ENCODE results near the gene TESK2.

DNA sequence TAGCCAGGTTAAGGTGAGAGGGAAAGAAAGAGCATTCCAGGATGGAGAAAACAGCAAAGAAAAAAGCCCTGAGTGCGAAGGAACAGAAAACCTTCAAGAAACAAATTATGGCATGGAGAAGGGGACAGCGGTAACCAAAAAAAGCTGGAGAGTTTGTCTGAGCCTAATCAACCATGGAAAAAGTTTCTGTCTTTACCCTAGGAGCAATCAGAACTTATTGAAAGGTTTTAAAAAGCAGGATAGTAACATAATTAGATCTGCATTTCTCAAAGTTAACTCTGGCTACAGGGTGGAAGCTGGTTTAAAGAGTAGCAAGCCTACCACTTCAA, 190.3 kb downstream of the TESK2 start:
- no peak for TF ChIP-seq ZNF565 (CRISPR knock-in tag; conservative IDR thresholded peaks at IDR 0.05; ENCODE audit: low read depth)
- TF ChIP-seq, protein P1, sequence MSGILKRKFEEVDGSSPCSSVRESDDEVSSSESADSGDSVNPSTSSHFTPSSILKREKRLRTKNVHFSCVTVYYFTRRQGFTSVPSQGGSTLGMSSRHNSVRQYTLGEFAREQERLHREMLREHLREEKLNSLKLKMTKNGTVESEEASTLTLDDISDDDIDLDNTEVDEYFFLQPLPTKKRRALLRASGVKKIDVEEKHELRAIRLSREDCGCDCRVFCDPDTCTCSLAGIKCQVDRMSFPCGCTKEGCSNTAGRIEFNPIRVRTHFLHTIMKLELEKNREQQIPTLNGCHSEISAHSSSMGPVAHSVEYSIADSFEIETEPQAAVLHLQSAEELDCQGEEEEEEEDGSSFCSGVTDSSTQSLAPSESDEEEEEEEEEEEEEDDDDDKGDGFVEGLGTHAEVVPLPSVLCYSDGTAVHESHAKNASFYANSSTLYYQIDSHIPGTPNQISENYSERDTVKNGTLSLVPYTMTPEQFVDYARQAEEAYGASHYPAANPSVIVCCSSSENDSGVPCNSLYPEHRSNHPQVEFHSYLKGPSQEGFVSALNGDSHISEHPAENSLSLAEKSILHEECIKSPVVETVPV (CRISPR knock-in tag; IDR thresholded peaks at IDR 0.05) = no peak
- no peak for TF ChIP-seq BACH2 (CRISPR knock-in tag; IDR thresholded peaks at IDR 0.05; ENCODE audit: borderline replicate concordance)
- TF ChIP-seq ZNF8 (CRISPR knock-in tag; IDR thresholded peaks at IDR 0.05) = no peak
- TF ChIP-seq TCF4 (CRISPR knock-in tag; IDR thresholded peaks at IDR 0.05; ENCODE audit: borderline replicate concordance) = no peak
- no peak for TF ChIP-seq ARNTL (CRISPR knock-in tag; IDR thresholded peaks at IDR 0.05; ENCODE audit: borderline replicate concordance, low read depth)
- no peak for TF ChIP-seq ZC3H10 (CRISPR knock-in tag; IDR thresholded peaks at IDR 0.05)
- TF ChIP-seq, protein P2, sequence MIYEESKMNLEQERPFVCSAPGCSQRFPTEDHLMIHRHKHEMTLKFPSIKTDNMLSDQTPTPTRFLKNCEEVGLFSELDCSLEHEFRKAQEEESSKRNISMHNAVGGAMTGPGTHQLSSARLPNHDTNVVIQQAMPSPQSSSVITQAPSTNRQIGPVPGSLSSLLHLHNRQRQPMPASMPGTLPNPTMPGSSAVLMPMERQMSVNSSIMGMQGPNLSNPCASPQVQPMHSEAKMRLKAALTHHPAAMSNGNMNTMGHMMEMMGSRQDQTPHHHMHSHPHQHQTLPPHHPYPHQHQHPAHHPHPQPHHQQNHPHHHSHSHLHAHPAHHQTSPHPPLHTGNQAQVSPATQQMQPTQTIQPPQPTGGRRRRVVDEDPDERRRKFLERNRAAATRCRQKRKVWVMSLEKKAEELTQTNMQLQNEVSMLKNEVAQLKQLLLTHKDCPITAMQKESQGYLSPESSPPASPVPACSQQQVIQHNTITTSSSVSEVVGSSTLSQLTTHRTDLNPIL (CRISPR knock-in tag; IDR thresholded peaks at IDR 0.05; ENCODE audit: low read depth) = no peak
- TF ChIP-seq GLIS3 (CRISPR knock-in tag; IDR thresholded peaks at IDR 0.05) = no peak
- TF ChIP-seq PATZ1 (CRISPR knock-in tag; IDR thresholded peaks at IDR 0.05; ENCODE audit: borderline replicate concordance) = no peak
- TF ChIP-seq ZFP30 (CRISPR knock-in tag; IDR thresholded peaks at IDR 0.05) = no peak
- no peak for TF ChIP-seq OSR1 (CRISPR knock-in tag; IDR thresholded peaks at IDR 0.05)
- TF ChIP-seq ZNF70 (CRISPR knock-in tag; IDR thresholded peaks at IDR 0.05) = no peak
- no peak for TF ChIP-seq TOX (CRISPR knock-in tag; IDR thresholded peaks at IDR 0.05; ENCODE audit: borderline replicate concordance)
